MM.1S (cell line): ENCODE measurements around the gene ZNF451.
"Not testable (repeated sequence)": the region's sequence is repeated elsewhere in the genome, so short reads cannot be mapped to it uniquely, and the experiment has no call there.

Source experiments
- CTCF ChIP-seq: fragments of 300-600 bp; sonication (generic); IDR thresholded peaks from 2 replicates; pipeline ENCODE4 v1.5.1; 2016; ENCODE audit warnings: antibody characterized with exemption, low read length, mixed read lengths
- EZH2 ChIP-seq: fragments of 300-600 bp; sonication (generic); optimal IDR thresholded peaks from 2 replicates; pipeline ENCODE3; 2017; ENCODE audit warnings: low read depth, mild to moderate bottlenecking, antibody characterized with exemption, low read length, mixed read lengths
- EZH2phosphoT487 ChIP-seq: fragments of 300-600 bp; sonication (generic); IDR thresholded peaks from 2 replicates; pipeline ENCODE4 v1.6.1; 2018; ENCODE audit warnings: antibody characterized with exemption, low read length

- TF ChIP-seq CTCF, EZH2, EZH2phosphoT487: not testable (repeated sequence)
These were observed 42.1 kb upstream of the ZNF451 start for GRCh38 chr6:57047859-57048258.
